Measurements from ENCODE around the gene MAD1L1.

DNA sequence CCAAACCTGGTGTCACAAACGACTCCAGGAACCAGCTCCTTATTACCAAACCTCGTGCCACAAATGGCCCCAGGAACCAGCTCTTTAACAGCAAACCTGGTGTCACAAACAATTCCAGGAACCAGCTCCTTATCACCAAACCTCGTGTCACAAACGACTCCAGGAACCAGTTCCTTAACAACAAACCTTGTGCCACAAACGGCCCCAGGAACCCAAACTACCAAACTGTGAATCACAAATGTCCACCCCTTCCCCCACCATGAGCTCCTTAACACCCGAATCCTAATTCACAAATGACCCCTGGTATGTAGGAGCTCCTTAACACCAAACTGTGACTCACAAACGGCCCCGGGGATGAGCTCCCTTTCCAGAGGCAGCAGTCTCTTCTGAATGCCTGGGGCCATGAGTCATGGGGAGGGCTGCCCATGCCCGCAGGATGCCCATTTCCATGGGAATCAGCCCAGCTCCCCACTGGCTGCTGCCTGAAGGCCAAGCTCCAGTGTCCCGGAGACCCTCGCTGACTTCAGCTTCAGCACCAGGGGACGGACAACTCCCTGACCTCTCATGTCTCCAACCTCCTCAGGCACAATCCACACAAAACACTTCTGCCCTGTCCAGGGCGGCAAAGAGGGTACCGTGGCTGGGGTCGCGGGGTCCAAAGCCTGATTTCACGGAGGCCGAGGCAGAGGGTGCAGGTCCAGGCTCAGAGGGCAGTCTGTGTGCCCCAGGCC lies 349.5 kb downstream of the MAD1L1 start:
- TF ChIP-seq, protein P1, sequence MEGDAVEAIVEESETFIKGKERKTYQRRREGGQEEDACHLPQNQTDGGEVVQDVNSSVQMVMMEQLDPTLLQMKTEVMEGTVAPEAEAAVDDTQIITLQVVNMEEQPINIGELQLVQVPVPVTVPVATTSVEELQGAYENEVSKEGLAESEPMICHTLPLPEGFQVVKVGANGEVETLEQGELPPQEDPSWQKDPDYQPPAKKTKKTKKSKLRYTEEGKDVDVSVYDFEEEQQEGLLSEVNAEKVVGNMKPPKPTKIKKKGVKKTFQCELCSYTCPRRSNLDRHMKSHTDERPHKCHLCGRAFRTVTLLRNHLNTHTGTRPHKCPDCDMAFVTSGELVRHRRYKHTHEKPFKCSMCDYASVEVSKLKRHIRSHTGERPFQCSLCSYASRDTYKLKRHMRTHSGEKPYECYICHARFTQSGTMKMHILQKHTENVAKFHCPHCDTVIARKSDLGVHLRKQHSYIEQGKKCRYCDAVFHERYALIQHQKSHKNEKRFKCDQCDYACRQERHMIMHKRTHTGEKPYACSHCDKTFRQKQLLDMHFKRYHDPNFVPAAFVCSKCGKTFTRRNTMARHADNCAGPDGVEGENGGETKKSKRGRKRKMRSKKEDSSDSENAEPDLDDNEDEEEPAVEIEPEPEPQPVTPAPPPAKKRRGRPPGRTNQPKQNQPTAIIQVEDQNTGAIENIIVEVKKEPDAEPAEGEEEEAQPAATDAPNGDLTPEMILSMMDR (conservative IDR thresholded peaks at IDR 0.05): no peak
- TF ChIP-seq EZH2 (IDR thresholded peaks at IDR 0.05; ENCODE audit: low read depth): no peak

All from PC-9 (cell line).